ENCODE data around the gene RHOC.

Gene RHOC
- long read RNA-seq, transcript RHOC-208 (5 exons, 1,355 nt), result major isoform, 17 of 66 reads
- long read RNA-seq, transcript RHOC-202 (6 exons, 1,418 nt), result minor isoform, 5 of 66 reads
- long read RNA-seq, partial matches to known transcripts, result 41 of 66 reads
- long read RNA-seq, other reads (novel, unspliced or antisense), result 2 of 66 reads

DNA sequence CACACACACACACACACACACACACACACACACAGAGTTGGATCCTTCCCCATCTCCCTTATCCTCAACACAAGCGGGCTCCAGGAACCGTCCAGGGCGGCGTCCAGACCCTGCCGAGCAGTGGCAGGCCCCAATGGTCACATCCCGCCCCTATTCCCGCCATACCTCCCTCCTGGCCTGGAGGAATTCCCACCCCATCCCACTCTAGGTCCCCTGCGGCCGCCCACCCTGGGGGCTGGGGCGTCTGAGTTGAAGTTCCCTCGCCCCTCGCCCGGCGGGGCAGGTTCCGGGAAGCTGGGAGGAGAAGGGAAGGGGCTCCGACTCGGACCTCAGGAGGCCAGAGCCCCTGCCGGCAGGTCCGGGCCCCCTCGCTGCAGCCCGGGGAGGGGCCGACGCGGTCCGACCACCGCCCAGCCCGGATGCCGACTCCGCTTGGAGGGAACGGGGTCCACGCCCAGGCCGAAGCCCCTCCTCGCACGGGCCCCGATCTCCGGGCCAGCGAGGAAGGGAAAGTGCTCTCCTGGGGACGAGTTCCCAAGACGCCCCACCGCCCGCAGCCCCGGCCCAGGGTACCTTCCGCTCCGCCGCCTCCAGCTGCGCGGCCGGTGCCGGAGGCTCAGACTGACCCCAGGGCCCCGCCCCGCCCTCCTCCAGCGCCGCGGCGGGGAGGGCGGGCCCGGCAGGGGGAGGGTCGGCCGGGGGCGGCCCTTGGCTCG, at the start of gene RHOC:
RHOC (minus strand) TSS at position 623 of the 716 bp plus-strand sequence. CDS start 3,328 bp downstream, outside the sequence.
- H3K27ac ChIP-seq (replicated peaks), result no peak within 1 kb of the TSS
- no peak for DNase-seq (ENCODE audit: low read depth in 1 of 2, low spot score in 1 of 2)
- no peak for TF ChIP-seq CTCF (IDR thresholded peaks at IDR 0.05; ENCODE audit: insufficient read depth, low read length)
- no peak for TF ChIP-seq SPI1 (IDR thresholded peaks at IDR 0.05; ENCODE audit: borderline replicate concordance, low read depth)
- TF ChIP-seq REST (IDR thresholded peaks at IDR 0.05; ENCODE audit: insufficient replicate concordance, low read depth), result no peak
- no peak for TF ChIP-seq POLR2AphosphoS5 (IDR thresholded peaks at IDR 0.05; ENCODE audit: low read depth)
- no peak for TF ChIP-seq GABPA (IDR thresholded peaks at IDR 0.05; ENCODE audit: low read depth)
- H3K4me3 ChIP-seq (replicated peaks; ENCODE audit: insufficient read depth, low read length), result peak within 1 kb of the TSS; percentile 51
- H3K27me3 ChIP-seq (ENCODE audit: insufficient read depth, poor library complexity, severe bottlenecking), result peaks cover 36% of the 10 kb centered on the region

DNA sequence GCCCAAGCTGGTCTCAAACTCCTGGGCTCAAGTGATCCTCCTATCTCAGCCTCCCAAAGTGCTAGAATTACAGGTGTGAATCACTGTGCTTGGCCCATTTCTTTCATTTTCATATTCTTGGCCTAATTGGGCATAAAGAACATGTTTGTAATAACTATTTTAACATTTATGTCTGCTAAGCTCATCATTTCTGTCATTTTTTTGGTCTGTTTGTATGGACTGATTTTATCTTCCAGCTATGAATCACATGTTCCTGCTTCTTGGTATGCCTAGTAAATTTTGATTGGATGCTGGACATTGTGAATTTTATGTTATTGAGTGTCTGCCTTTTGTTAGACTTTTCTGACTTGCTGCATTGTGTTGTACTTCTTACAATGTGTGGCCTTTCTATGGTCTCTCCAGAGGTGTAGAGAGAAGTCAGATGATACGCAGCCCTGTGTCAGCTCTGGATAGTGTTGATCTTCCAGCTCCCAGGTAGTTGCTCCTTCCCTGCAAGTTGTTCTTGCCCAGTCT, 47.2 kb upstream of the RHOC start:
- Histone ChIP-seq H3K4me3 (replicated peaks; ENCODE audit: insufficient read depth, low read length) (no peak overlapping the region), H3K27ac (replicated peaks) (no peak overlapping the region), H3K27me3 (ENCODE audit: insufficient read depth, poor library complexity, severe bottlenecking) (no peaks in the 10 kb centered on the region)
- TF ChIP-seq CTCF (IDR thresholded peaks at IDR 0.05; ENCODE audit: insufficient read depth, low read length) (no peak), SPI1 (IDR thresholded peaks at IDR 0.05; ENCODE audit: borderline replicate concordance, low read depth) (no peak), POLR2AphosphoS5 (IDR thresholded peaks at IDR 0.05; ENCODE audit: low read depth) (no peak), REST (IDR thresholded peaks at IDR 0.05; ENCODE audit: insufficient replicate concordance, low read depth) (no peak), GABPA (IDR thresholded peaks at IDR 0.05; ENCODE audit: low read depth) (no peak)
- no peak for DNase-seq (ENCODE audit: low read depth in 1 of 2, low spot score in 1 of 2)

- H3K27me3 ChIP-seq (ENCODE audit: insufficient read depth, poor library complexity, severe bottlenecking), result peaks cover 17% of the 10 kb centered on the region
- no peak overlapping the region for H3K4me3 ChIP-seq (replicated peaks; ENCODE audit: insufficient read depth, low read length)
- H3K27ac ChIP-seq (replicated peaks), result no peak overlapping the region
- TF ChIP-seq GABPA (IDR thresholded peaks at IDR 0.05; ENCODE audit: low read depth) (no peak), CTCF (IDR thresholded peaks at IDR 0.05; ENCODE audit: insufficient read depth, low read length) (no peak)
- DNase-seq (ENCODE audit: low read depth in 1 of 2, low spot score in 1 of 2), result no peak
Measured at GRCh38 chr1:112748396-112748795, 41.5 kb upstream of the RHOC start.

Measured in HL-60 (cell line).